Spleen (tissue), 7 donors: ENCODE data around the gene ELP6.

Experiments
- CTCF ChIP-seq, 11 experiments: fragments of 200-600 bp in 7 of 11; fragments of 450-650 bp in 4 of 11; sonication (generic) in 4 of 11; IDR thresholded peaks in 8 of 11; conservative IDR thresholded peaks in 3 of 11; 1 replicate in 7 of 11; 2 replicates in 4 of 11; pipeline versions ENCODE4 v1.4.0 to v1.8.0; 2016 to 2021; ENCODE audit warnings: antibody characterized with exemption in 11 of 11, inconsistent platforms in 4 of 11, mild to moderate bottlenecking in 1 of 11
- POLR2AphosphoS5 ChIP-seq, 3 donors: sonication (generic); formaldehyde crosslinking; IDR thresholded peaks; one replicate each; pipeline ENCODE4 v1.5.1; 2017; ENCODE audit warnings: antibody characterized with exemption in 3 of 3
- donor health status: DM: no; HTN: no; CAD: no; lungs with moderate emphysema.
- donor health status: DM: no; HTN: no; CAD: no.
- donor health status: DM: no; HTN: no; CAD: no.

DNA sequence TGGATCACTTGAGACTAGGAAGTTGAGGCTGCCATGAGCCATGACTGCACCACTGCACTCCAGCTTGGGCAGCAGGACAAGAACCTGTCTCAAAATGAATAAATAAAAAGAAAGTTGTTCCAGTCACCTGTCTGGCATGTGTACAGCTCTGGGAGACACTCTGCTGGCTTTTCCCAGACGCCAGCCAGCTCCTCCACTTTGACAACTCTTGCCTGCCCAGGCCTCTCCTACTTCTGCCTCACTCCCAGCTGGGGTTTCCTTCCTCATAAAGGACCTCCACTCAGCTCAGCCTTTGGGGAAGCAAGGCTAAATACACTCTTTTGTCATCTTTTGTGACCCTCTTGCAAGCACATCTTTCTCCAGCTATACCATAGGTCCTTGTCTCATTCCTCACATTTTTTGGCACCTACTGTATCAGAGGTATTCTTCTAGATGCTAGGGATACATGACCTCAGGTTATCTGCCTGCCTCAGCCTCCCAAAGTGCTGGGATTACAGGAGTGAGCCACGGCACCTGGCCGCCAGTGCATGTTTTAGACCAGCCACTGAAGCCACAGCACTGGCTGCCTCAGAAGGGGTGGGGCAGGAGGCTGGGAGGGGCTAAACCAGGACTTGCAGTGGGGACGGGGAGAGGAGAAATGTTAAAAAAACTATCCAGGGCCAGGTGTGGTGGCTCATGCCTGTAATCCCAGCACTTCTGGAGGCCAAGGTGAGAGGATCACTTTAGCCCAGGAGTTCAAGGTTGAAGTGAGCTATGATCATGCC lies 10.0 kb upstream of the ELP6 start:
- TF ChIP-seq POLR2AphosphoS5 (IDR thresholded peaks at IDR 0.05): no peak
- no peak for TF ChIP-seq CTCF (IDR thresholded peaks at IDR 0.05 in 8 of 11, conservative IDR thresholded peaks at IDR 0.05 in 3 of 11)
